Right lobe of liver (tissue), 4 donors: ENCODE results near the gene SPG21.

Source experiments
- POLR2A ChIP-seq: fragments of 450-650 bp; IDR thresholded peaks from one replicate; pipeline ENCODE4 v1.6.1; 2017; ENCODE audit warnings: antibody characterized with exemption, mild to moderate bottlenecking
- TF ChIP-seq, protein P1 (sequence below), 4 donors: fragments of 200-600 bp in 3 of 4; fragments of 450-650 bp in 1 of 4; IDR thresholded peaks; one replicate each; pipeline versions ENCODE4 v1.5.1 to v1.8.0; 2016 to 2022; ENCODE audit warnings: antibody characterized with exemption in 4 of 4, mild to moderate bottlenecking in 2 of 4
- donor health status: DM: no; HTN: no; CAD: no.
- donor health status: DM: no; HTN: no; CAD: no.
- donor health status: DM: no; HTN: yes; CAD: no.

DNA sequence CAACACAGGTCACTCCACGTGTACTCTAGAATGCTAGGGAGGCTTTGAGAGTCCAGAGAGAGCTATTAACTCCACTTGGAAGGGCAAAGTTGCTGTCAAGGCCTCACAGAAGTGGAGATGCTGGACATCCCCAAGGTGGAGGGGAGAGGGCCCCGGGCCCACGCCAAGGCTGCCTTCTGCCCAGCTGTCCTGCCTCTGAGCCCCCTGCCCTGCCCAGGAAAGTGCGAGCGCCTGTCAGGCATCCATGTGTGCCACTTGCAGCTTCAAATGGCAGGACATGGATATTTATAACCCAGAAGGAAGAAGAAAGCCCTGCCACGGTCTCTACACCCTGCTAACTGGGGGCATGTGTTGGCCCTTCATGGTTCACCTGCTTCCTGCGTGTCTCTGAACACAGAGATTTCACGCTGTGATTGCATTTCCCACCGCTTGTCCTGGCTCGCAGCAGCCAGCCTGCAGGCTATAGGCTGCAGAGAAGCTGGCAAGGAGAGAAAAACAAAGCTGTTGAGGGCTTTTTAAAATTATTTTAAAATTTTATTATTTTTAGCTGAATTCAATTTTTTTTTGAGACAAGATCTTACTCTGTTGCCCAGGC lies 61.0 kb downstream of the SPG21 start:
- TF ChIP-seq, protein P1, sequence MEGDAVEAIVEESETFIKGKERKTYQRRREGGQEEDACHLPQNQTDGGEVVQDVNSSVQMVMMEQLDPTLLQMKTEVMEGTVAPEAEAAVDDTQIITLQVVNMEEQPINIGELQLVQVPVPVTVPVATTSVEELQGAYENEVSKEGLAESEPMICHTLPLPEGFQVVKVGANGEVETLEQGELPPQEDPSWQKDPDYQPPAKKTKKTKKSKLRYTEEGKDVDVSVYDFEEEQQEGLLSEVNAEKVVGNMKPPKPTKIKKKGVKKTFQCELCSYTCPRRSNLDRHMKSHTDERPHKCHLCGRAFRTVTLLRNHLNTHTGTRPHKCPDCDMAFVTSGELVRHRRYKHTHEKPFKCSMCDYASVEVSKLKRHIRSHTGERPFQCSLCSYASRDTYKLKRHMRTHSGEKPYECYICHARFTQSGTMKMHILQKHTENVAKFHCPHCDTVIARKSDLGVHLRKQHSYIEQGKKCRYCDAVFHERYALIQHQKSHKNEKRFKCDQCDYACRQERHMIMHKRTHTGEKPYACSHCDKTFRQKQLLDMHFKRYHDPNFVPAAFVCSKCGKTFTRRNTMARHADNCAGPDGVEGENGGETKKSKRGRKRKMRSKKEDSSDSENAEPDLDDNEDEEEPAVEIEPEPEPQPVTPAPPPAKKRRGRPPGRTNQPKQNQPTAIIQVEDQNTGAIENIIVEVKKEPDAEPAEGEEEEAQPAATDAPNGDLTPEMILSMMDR (IDR thresholded peaks at IDR 0.05) = no peak
- TF ChIP-seq POLR2A = no peak
